GM06990 (cell line): ENCODE data around the gene KRT6C.

ENCODE experiments used
- DNase-seq: peaks from one replicate; pipeline ENCODE4 v3.0.0-alpha.2; 2011; ENCODE audit not compliant: insufficient read length; ENCODE audit errors: extremely low read depth
- H3K27me3 ChIP-seq: replicated peaks from 2 replicates; pipeline ENCODE4 v1.6.0; 2011; ENCODE audit warnings: low read length; ENCODE audit not compliant: control insufficient read depth, insufficient read depth
- H3K36me3 ChIP-seq: 2 replicates; pipeline ENCODE4 v1.5.1; 2011; ENCODE audit warnings: low read length; ENCODE audit not compliant: control insufficient read depth, insufficient read depth
- H3K4me3 ChIP-seq: replicated peaks from 2 replicates; pipeline ENCODE4 v1.5.1; 2011; ENCODE audit warnings: low read depth, mild to moderate bottlenecking, control low read depth, low read length
- CTCF ChIP-seq: IDR thresholded peaks from 2 replicates; pipeline ENCODE4 v1.5.1; 2011; ENCODE audit warnings: low read length, control low read depth, mild to moderate bottlenecking, inconsistent platforms; ENCODE audit not compliant: insufficient read depth, poor library complexity, severe bottlenecking

KRT6C gene

GRCh38 chr12:52519387-52519703 is 45.7 kb upstream of the KRT6C start:
- no peaks in the 10 kb centered on the region for H3K36me3 ChIP-seq
- DNase-seq = no peak

GRCh38 chr12:52518574-52519386 is 45.2 kb upstream of the KRT6C start:
- Histone ChIP-seq H3K27me3 (no peaks in the 10 kb centered on the region; the same call in 1 of the 2 replicates), H3K36me3 (no peaks in the 10 kb centered on the region), H3K4me3 (no peak overlapping the region)
- DNase-seq = no peak
- no peak for TF ChIP-seq CTCF

More at GRCh38 chr12:52519387-52519703, 45.7 kb upstream of the KRT6C start:
- no peak for TF ChIP-seq CTCF
- no peak overlapping the region for H3K4me3 ChIP-seq
- H3K27me3 ChIP-seq = no peaks in the 10 kb centered on the region; the same call in 1 of the 2 replicates

- no peaks in the 10 kb centered on the region; the same call in 1 of the 2 replicates for H3K27me3 ChIP-seq
- DNase-seq = no peak
These were observed 44.3 kb upstream of the KRT6C start for GRCh38 chr12:52517888-52518287.

GRCh38 chr12:52517005-52517835 is 43.6 kb upstream of the KRT6C start:
- H3K27me3 ChIP-seq = no peaks in the 10 kb centered on the region; the same call in 1 of the 2 replicates
- H3K4me3 ChIP-seq = no peak overlapping the region
- no peak for TF ChIP-seq CTCF
- no peak for DNase-seq
- no peaks in the 10 kb centered on the region for H3K36me3 ChIP-seq

More at GRCh38 chr12:52517888-52518287, 44.3 kb upstream of the KRT6C start:
- no peak overlapping the region for H3K4me3 ChIP-seq
- TF ChIP-seq CTCF = no peak
- no peaks in the 10 kb centered on the region for H3K36me3 ChIP-seq

GRCh38 chr12:52515927-52516831 is 42.6 kb upstream of the KRT6C start:
- no peak for DNase-seq
- no peak for TF ChIP-seq CTCF

More at GRCh38 chr12:52515927-52516831, 42.6 kb upstream of the KRT6C start:
- H3K36me3 ChIP-seq = no peaks in the 10 kb centered on the region
- H3K27me3 ChIP-seq = no peaks in the 10 kb centered on the region; the same call in 1 of the 2 replicates
- H3K4me3 ChIP-seq = no peak overlapping the region
